Measurements from ENCODE around the gene SIKE1.

DNA sequence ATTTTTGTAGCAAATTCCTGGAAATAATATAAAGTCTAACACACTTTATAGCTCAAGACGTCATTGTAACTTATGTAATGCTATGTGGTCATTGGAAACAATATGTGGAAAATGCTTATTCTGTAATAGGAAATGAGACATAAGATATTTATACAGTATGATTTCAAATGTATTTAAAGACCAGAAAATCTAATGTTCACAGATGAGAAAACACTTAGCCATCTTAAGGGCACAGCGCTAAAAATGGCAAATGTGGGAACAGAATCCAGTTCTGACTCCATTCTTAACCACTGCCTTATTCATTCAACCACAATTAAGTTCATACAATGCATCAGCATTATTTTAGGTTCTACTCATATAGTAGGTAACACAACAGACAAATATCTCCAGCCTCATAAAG is 35.2 kb downstream of the SIKE1 start:
- no peak for TF ChIP-seq POLR2A (IDR thresholded peaks at IDR 0.05)
- TF ChIP-seq POLR2AphosphoS5 (IDR thresholded peaks at IDR 0.05), result no peak
- TF ChIP-seq, protein P1, sequence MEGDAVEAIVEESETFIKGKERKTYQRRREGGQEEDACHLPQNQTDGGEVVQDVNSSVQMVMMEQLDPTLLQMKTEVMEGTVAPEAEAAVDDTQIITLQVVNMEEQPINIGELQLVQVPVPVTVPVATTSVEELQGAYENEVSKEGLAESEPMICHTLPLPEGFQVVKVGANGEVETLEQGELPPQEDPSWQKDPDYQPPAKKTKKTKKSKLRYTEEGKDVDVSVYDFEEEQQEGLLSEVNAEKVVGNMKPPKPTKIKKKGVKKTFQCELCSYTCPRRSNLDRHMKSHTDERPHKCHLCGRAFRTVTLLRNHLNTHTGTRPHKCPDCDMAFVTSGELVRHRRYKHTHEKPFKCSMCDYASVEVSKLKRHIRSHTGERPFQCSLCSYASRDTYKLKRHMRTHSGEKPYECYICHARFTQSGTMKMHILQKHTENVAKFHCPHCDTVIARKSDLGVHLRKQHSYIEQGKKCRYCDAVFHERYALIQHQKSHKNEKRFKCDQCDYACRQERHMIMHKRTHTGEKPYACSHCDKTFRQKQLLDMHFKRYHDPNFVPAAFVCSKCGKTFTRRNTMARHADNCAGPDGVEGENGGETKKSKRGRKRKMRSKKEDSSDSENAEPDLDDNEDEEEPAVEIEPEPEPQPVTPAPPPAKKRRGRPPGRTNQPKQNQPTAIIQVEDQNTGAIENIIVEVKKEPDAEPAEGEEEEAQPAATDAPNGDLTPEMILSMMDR (IDR thresholded peaks at IDR 0.05), result no peak
